HL-60 (cell line): ENCODE measurements around the gene POLRMT.

Source experiments
- DNase-seq, 2 experiments: peaks; one replicate each; pipeline ENCODE4 v3.0.0-alpha.2; 2010 to 2020; ENCODE audit warnings: low read depth in 1 of 2, low spot score in 1 of 2
- H3K27ac ChIP-seq: fragments of 250-450 bp; sonication (Bioruptor Pico); replicated peaks from 2 replicates; pipeline ENCODE4 v1.5.1; 2020; ENCODE audit warnings: mild to moderate bottlenecking, moderate library complexity
- H3K27me3 ChIP-seq: fragments of 250-450 bp; sonication (Bioruptor Pico); 2 replicates; pipeline ENCODE4 v1.5.1; 2021; ENCODE audit warnings: mild to moderate bottlenecking, moderate library complexity; ENCODE audit not compliant: insufficient read depth, poor library complexity, severe bottlenecking
- H3K4me3 ChIP-seq: replicated peaks from 2 replicates; pipeline ENCODE4 v1.5.1; 2011; ENCODE audit warnings: mild to moderate bottlenecking, control low read depth, low read length; ENCODE audit not compliant: insufficient read depth
- CTCF ChIP-seq: IDR thresholded peaks from one replicate; pipeline ENCODE4 v1.5.1; 2011; ENCODE audit warnings: low read length, control low read depth, inconsistent platforms; ENCODE audit not compliant: insufficient read depth
- GABPA ChIP-seq: IDR thresholded peaks from 2 replicates; pipeline ENCODE4 v1.6.1; 2012; ENCODE audit warnings: low read depth
- POLR2AphosphoS5 ChIP-seq: IDR thresholded peaks from 2 replicates; pipeline ENCODE4 v1.6.1; 2012; ENCODE audit warnings: low read depth
- REST ChIP-seq: IDR thresholded peaks from 2 replicates; pipeline ENCODE4 v1.6.1; 2012; ENCODE audit warnings: low read depth; ENCODE audit not compliant: insufficient replicate concordance
- SPI1 ChIP-seq: IDR thresholded peaks from 2 replicates; pipeline ENCODE4 v1.6.1; 2012; ENCODE audit warnings: low read depth, mild to moderate bottlenecking, borderline replicate concordance

Gene POLRMT

DNA sequence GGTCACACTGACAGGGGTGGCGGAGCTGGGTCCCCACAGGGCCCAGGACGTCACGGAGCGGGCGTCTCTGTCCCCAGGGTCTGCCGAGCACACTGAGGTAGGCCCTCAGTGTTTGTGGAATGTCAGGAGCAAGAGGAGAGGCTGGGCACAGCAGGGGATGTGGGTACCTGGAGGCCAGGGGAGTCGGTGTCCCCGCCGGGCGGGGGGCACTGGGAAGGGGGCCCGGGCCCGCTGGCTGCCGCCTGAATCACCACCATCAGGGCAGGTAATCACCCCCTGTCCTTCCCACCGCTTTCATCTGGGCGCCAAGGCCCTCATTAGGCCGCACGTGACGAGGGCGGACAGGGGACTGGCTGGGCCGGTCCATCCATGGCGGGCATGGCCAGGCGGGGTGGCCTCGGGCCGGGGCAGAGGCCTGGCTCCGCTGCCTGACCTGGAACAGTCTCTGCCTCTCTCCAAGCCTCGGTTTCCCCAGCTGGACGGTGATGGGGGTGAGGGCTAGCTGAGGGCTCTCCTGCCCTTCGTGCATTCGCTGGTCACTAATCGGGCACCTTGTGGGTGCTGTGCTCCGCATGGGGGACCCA is 7.4 kb upstream of the POLRMT start:
- peaks cover 4% of the 10 kb centered on the region for H3K27me3 ChIP-seq
- DNase-seq = no peak
- no peak overlapping the region for H3K27ac ChIP-seq
- H3K4me3 ChIP-seq = no peak overlapping the region
- TF ChIP-seq REST (no peak), CTCF (no peak)

DNA sequence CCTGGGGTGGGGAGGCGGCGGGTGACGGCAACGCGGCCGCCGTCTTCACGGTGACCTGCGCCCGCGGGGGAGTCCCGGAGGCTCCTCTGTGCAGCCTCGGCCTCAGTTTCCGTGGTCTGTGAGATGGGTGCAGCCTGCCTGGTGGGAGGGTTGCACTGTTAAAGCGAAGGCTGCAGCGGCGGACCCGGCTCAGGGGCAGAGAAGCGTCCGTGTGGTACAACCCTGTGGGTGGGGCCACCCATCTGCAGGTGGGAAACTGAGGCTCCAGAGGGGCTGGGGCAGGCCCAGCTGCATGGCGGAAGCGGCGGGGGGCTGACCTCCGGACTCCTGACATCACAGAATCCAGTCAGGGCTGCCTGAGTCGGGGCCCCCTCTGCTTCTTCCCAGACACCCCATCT is 6.8 kb upstream of the POLRMT start:
- Histone ChIP-seq H3K4me3 (no peak overlapping the region), H3K27me3 (peaks cover 4% of the 10 kb centered on the region), H3K27ac (no peak overlapping the region)
- no peak for TF ChIP-seq SPI1
- no peak for TF ChIP-seq POLR2AphosphoS5
- TF ChIP-seq CTCF = no peak
- TF ChIP-seq REST = no peak
- TF ChIP-seq GABPA = no peak
- DNase-seq = no peak

GRCh38 chr19:639253-640160 is 6.2 kb upstream of the POLRMT start, which contains the start of gene FGF22:
TSS of gene FGF22 (plus strand) at chr19:639879. CDS start at chr19:639926, 47 bp downstream.
- TF ChIP-seq CTCF = no peak
- TF ChIP-seq REST = no peak
- no peak for TF ChIP-seq SPI1
- no peak for TF ChIP-seq POLR2AphosphoS5
- no peak for TF ChIP-seq GABPA
- Histone ChIP-seq H3K27ac (no peak within 1 kb of the TSS), H3K4me3 (no peak within 1 kb of the TSS; the same call in 1 of the 2 replicates), H3K27me3 (peaks cover 4% of the 10 kb centered on the region)
- peak; percentile 72 to 83 for DNase-seq
